ENCODE measurements around the gene BCKDK. TPM values are rescaled to one million over a fixed set of nuclear protein-coding genes. Genes with fewer than 3 reads are reported as not detected.

The BCKDK gene
- polyA plus RNA-seq, 3 donors = 76.5 to 93.5 (median 90.8) TPM

DNA sequence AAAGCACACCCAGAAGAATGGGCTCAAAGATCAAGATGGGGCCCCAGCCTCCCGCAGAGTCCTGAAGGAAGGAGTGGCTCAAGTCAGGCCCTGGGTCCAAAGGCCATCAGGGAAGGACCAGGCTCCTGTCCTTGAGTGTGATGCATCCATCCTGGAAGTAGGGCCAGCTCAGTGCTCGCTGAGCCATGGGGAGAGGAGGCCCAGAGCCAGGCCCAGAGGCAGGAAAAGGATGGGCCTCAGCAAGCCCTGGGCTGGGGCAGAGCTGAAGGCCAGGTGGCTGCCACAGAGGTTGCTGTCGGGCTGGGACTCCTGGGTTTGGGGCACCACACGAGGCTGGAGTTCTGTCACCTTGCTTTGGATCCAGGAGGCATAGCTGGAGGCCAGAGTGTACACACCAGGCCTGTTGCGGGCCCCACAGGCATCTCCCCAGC, 23.7 kb downstream of the BCKDK start:
- TF ChIP-seq, protein P1, sequence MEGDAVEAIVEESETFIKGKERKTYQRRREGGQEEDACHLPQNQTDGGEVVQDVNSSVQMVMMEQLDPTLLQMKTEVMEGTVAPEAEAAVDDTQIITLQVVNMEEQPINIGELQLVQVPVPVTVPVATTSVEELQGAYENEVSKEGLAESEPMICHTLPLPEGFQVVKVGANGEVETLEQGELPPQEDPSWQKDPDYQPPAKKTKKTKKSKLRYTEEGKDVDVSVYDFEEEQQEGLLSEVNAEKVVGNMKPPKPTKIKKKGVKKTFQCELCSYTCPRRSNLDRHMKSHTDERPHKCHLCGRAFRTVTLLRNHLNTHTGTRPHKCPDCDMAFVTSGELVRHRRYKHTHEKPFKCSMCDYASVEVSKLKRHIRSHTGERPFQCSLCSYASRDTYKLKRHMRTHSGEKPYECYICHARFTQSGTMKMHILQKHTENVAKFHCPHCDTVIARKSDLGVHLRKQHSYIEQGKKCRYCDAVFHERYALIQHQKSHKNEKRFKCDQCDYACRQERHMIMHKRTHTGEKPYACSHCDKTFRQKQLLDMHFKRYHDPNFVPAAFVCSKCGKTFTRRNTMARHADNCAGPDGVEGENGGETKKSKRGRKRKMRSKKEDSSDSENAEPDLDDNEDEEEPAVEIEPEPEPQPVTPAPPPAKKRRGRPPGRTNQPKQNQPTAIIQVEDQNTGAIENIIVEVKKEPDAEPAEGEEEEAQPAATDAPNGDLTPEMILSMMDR (IDR thresholded peaks at IDR 0.05) = no peak
- Mint-ChIP-seq H3K9me3 (peaks cover 0 to 2% (median 0%) of the 10 kb centered on the region in 7 donors), H3K27ac (peak overlapping the region in 3 of 7 donors; percentile 18 to 100 (median 45)), H3K36me3 (peaks cover 44 to 52% of the 10 kb centered on the region in 2 donors), H3K4me1 (peaks cover 67% of the 10 kb centered on the region), H3K4me3 (no peak overlapping the region), H3K27me3 (ENCODE audit: low read depth in 3 of 3) (peaks cover 0 to 4% (median 0%) of the 10 kb centered on the region in 3 donors)
- Histone ChIP-seq H3K9ac (ENCODE audit: insufficient read depth, low read length, poor library complexity, severe bottlenecking) (no peak overlapping the region), H3K79me2 (ENCODE audit: insufficient read depth, low read length) (no peaks in the 10 kb centered on the region), H3K4me1 (ENCODE audit: control insufficient read depth in 1 of 2, insufficient read depth in 2 of 2, low read length in 2 of 2) (peaks cover 68 to 82% of the 10 kb centered on the region in 2 donors), H3K4me2 (replicated peaks; ENCODE audit: extremely low read depth, low read length, poor library complexity, severe bottlenecking) (no peak overlapping the region), H3K27ac (ENCODE audit: low read depth in 1 of 2, low read length in 2 of 2) (no peak overlapping the region), H3K27me3 (ENCODE audit: control insufficient read depth in 2 of 2, insufficient read depth in 2 of 2, low read length in 2 of 2) (no peaks in the 10 kb centered on the region), H2AFZ (ENCODE audit: insufficient read depth, low read depth, low read length, poor library complexity, severe bottlenecking) (no peak overlapping the region), H3K9me3 (replicated peaks in 1 of 2; ENCODE audit: control insufficient read depth in 1 of 2, insufficient read depth in 1 of 2, low read length in 2 of 2) (no peaks in the 10 kb centered on the region), H4K20me1 (ENCODE audit: insufficient read depth, low read length) (no peaks in the 10 kb centered on the region), H3K4me3 (replicated peaks in 1 of 3; ENCODE audit: low read depth in 2 of 3, low read length in 3 of 3) (no peak overlapping the region), H3K36me3 (replicated peaks in 1 of 2; ENCODE audit: control insufficient read depth in 1 of 2, insufficient read depth in 2 of 2, low read length in 2 of 2) (peaks cover 28 to 42% of the 10 kb centered on the region in 2 donors)
- 92% methylated on average over 5 of the region's 5 CpGs for WGBS (ENCODE audit: insufficient coverage)
- intact Hi-C loops (cut with micrococcal nuclease) = no loop called here
- no peak for DNase-seq

DNA sequence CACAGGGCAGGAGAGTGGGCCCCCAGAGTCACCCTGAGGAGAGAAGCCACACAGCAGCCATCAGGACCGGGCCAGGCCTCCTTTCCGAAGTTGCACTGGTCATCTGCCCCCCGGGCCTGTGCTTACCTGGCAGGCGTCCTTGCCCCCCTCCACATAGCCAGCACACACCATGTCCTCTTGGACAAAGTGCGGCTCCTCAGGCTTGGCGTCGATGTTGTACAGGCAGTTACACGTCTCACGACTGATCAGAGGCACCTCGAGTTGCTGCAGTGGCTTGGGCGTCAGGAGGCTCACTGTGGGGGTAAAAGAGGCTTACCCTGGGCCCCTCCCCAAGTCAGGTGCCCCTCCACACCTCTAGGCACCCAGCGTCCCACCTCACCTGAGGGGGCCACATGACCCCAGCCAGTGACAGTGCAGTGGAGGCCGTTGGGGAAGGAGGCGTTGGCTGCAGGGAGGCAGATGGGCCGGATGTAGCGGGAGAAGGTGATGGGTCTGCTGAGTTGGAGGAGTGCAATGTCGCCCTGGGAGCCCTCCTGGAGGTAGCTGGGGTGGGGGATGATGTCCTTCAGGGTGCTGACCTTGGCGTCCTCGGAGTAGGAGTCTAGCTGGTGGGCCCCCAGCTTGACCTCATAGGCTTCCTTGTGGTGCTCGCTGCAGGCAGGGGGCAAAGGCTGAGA, 24.3 kb downstream of the BCKDK start:
- intact Hi-C loops (cut with micrococcal nuclease) = no loop called here
- Histone ChIP-seq H4K20me1 (ENCODE audit: insufficient read depth, low read length) (no peaks in the 10 kb centered on the region), H3K9ac (ENCODE audit: insufficient read depth, low read length, poor library complexity, severe bottlenecking) (no peak overlapping the region), H3K4me3 (replicated peaks in 1 of 3; ENCODE audit: low read depth in 2 of 3, low read length in 3 of 3) (no peak overlapping the region), H3K27me3 (ENCODE audit: control insufficient read depth in 2 of 2, insufficient read depth in 2 of 2, low read length in 2 of 2) (no peaks in the 10 kb centered on the region), H3K9me3 (replicated peaks in 1 of 2; ENCODE audit: control insufficient read depth in 1 of 2, insufficient read depth in 1 of 2, low read length in 2 of 2) (no peaks in the 10 kb centered on the region), H3K4me2 (replicated peaks; ENCODE audit: extremely low read depth, low read length, poor library complexity, severe bottlenecking) (no peak overlapping the region), H2AFZ (ENCODE audit: insufficient read depth, low read depth, low read length, poor library complexity, severe bottlenecking) (no peak overlapping the region), H3K27ac (ENCODE audit: low read depth in 1 of 2, low read length in 2 of 2) (no peak overlapping the region), H3K79me2 (ENCODE audit: insufficient read depth, low read length) (no peaks in the 10 kb centered on the region), H3K36me3 (replicated peaks in 1 of 2; ENCODE audit: control insufficient read depth in 1 of 2, insufficient read depth in 2 of 2, low read length in 2 of 2) (peaks cover 23 to 36% of the 10 kb centered on the region in 2 donors), H3K4me1 (ENCODE audit: control insufficient read depth in 1 of 2, insufficient read depth in 2 of 2, low read length in 2 of 2) (peaks cover 62 to 76% of the 10 kb centered on the region in 2 donors)
- TF ChIP-seq, protein P1 (IDR thresholded peaks at IDR 0.05) = no peak
- H3K36me3 Mint-ChIP-seq = peaks cover 39 to 46% of the 10 kb centered on the region in 2 donors
- H3K27me3 Mint-ChIP-seq (ENCODE audit: low read depth in 3 of 3) = peaks cover 0 to 4% (median 0%) of the 10 kb centered on the region in 3 donors
- 95% methylated on average over 13 of the region's 20 CpGs for WGBS (ENCODE audit: insufficient coverage)
- DNase-seq = peak in 1 of 3 donors; percentile 6
- peaks cover 0 to 2% (median 0%) of the 10 kb centered on the region in 7 donors for H3K9me3 Mint-ChIP-seq
- no peak overlapping the region for H3K4me3 Mint-ChIP-seq
- H3K27ac Mint-ChIP-seq = peak overlapping the region in 3 of 7 donors; percentile 5 to 78 (median 37)
- peaks cover 62% of the 10 kb centered on the region for H3K4me1 Mint-ChIP-seq

Measured in CD14-positive monocyte (primary cell).